Amniotic stem cell (primary cell): Measurements from ENCODE around the gene TTLL10.
"Not testable (repeated sequence)": the region's sequence is repeated elsewhere in the genome, so short reads cannot be mapped to it uniquely, and the experiment has no call there.

Source experiments
- DNase-seq: peaks from one replicate; lab custom pipeline; 2025; lab: John Stamatoyannopoulos, UW

Gene TTLL10

GRCh38 chr1:1171546-1172340, 1.9 kb upstream of the TTLL10 start:
- DNase-seq = no peak

- no peak for DNase-seq
Measured at GRCh38 chr1:1173061-1173792, 453 bp upstream of the TTLL10 start.

GRCh38 chr1:1175221-1176062, 1.8 kb downstream of the TTLL10 start:
- no peak for DNase-seq

DNA sequence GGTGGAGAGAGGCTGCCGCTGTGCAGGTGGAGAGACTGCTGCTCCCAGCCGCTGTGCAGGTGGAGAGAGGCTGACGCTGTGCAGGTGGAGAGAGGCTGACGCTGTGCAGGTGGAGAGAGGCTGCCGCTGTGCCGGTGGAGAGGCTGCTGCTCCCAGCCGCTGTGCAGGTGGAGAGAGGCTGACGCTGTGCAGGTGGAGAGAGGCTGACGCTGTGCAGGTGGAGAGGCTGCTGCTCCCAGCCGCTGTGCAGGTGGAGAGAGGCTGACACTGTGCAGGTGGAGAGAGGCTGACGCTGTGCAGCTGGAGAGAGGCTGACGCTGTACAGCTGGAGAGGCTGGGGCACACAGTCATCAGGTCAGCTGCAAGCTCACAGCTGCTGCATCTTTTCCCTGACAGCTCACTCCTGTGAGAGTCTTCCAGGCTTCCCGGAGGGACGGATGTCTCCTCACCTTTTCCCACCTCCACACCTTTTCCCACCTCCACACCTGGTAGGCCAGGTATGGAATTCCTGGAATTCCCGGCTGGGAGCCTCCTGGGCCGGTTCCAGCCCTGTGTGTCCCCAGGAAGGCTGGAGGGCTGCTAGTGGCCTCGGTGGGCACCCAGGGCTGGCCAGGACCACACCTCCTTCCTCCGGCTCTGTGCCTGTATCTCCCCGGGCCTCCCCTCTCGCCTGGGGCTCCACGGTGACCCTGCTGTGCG, 2.5 kb downstream of the TTLL10 start:
- not testable (repeated sequence) for DNase-seq

DNA sequence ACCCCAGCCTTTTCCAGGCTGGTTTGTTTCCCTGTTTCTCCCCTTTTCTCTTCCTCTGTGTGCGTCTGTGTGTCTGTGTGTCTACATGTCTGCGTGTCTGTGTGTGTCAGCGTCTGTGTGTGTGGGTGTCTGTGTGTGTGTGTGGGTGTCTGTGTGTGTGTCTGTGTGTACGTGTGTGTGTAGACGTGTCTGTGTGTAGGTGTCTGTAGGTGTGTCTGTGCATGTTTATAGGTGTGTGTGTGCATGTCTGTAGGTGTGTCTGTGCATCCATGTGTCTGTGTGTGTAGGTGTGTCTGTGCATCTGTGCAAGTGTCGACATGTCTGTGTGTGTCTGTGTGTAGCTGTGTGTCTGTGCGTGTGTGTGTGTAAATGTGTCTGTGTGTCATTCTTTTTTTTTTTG, 3.3 kb downstream of the TTLL10 start:
- no peak for DNase-seq

- no peak for DNase-seq
Measured at GRCh38 chr1:1177452-1178206, 3.9 kb downstream of the TTLL10 start.

DNA sequence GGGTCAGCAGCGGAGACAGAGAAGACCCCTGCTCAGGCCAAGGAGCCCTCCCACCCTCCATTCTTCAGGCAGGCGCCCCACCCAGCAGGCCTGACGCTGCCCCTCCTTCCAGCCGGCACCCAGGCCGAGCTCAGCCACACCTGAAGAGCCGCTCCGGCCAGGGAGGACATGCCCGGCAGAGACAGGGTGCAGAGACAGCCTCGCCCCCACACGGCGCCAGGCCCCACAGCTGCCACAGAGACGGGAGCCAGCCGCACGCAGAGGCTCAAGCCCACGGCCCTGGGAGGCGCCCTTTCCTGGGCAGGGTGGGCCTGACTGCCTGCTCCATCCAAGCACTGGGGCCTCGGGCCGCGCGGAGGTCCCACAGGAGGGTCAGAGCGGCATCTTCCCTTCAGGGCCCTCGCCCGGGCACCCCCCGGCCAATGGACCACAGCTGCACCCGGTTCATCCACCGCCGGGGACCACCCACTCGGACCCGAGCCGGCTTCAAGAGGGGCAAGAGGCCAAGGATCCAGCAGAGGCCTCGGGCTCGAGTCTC, 5.2 kb downstream of the TTLL10 start:
- no peak for DNase-seq

- DNase-seq = no peak
Measured at GRCh38 chr1:1179346-1179982, 5.8 kb downstream of the TTLL10 start.

DNA sequence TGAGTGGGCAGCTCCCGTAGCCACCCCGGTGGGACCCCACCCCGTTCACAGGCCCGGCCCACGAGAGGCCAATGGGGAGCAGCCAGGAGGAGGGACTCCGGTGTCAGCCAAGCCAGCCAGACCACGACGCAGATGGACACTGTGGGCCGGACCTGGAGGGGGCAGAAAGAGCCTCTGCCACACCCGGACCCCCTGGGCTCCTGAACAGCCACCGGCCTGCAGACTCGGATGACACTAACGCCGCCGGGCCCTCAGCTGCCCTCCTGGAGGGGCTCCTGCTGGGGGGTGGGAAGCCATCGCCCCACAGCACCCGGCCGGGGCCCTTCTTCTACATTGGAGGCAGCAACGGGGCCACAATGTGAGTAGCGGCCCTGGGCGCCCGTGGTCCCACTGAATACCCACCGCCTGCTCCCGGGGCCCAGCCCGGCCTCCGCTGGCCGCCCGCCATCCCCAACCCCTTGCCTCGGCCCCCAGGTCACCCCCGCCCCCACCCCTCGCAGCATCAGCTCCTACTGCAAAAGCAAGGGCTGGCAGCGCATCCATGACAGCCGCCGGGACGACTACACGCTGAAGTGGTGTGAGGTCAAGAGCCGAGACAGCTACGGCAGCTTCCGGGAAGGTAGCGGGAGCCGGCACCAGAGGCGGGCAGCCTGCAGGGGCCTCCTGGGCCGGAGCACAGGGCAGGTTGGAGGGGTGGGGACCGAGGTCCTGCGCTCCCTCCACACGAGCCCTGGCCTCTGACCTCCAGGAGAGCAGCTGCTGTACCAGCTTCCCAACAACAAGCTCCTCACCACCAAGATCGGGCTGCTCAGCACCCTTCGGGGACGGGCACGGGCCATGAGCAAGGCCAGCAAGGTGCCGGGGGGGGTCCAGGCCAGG, 6.5 kb downstream of the TTLL10 start:
- DNase-seq = no peak

DNA sequence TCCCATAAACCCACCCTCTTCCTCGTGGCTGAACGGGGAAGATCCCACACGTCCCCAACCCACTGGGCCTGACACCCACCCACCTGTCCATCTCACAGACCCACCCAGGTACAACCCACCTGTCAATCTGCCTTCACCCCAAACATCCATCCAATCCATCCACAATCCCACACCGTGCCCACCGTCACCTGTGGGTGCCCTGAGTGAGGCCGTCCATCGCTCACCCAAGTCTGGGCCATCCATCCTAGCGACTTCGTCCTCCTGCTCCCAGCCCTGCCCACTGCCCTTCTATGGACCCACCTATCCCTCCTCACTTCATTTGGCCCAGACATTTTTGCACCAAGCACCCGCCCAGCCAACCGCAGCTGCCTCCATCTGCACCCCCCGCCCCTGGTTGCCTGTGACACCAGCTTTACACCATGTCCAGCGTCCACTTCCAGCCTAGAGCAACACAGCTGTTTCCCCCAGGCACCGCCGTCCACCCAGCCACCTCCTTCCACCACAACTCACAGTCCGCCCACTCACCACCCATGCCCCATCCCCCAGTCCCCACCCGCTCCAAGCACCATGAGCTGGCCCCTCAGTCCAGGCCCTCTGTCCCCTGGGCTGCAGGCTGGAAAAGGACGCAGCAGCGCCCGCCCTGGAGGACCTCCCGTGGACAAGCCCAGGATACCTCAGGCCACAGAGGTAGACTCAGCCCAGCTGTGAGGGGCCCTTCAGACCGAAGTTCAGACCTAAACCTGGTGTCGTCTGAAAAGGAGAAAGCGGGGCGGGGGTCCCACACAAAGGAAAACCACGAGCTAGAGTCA, 7.7 kb downstream of the TTLL10 start:
- no peak for DNase-seq

DNA sequence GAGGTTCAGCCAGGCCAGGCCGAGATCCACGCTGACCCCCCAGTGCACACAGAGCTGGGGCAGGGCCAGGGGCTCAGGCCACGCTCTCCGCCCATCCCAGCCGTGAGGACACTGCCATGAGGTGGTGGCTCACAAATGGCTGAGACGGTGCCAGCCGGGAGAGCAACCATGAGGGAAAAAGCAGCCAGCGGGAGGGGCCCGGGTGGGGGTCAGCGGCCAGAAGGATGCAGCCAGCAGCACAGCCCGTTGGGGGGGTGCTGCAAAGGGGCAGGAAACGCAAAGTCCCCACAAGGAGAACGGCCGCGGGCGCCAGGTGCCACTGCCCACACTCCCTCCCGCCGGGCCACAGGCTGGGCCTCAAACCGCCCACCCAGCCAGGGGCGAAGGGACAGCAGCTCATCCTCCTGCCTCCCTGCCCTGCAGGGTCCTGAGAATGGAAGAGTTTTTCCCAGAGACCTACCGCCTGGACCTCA, 8.3 kb downstream of the TTLL10 start:
- no peak for DNase-seq

GRCh38 chr1:1182491-1183220, 9.0 kb downstream of the TTLL10 start:
- no peak for DNase-seq

DNA sequence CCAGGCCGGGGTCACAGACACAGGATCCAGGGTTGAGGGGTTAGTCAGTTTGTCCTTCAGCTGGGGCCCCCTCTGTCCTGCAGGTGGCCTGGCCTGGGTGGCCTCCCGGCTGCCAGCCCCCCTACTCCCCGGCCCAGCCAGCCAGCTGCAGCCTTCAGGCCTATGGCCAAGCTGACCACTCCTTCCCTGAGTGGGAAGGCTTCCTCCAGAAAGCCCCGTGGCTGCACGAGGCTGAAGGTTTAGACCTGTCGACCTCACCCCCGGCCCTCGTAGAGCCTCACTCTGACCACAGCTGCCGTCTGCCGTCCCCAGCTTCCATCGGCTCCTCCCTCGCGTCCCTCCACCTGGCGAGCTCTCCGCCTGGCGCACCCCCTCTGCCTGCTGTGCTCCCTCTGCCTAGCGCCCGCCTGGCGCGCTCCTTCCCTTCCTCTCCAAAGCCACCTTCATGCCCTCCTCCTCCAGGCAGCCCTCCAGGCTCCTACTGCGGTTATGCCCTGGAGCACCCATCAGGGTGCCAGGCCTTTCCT, 9.6 kb downstream of the TTLL10 start:
- DNase-seq = no peak

DNA sequence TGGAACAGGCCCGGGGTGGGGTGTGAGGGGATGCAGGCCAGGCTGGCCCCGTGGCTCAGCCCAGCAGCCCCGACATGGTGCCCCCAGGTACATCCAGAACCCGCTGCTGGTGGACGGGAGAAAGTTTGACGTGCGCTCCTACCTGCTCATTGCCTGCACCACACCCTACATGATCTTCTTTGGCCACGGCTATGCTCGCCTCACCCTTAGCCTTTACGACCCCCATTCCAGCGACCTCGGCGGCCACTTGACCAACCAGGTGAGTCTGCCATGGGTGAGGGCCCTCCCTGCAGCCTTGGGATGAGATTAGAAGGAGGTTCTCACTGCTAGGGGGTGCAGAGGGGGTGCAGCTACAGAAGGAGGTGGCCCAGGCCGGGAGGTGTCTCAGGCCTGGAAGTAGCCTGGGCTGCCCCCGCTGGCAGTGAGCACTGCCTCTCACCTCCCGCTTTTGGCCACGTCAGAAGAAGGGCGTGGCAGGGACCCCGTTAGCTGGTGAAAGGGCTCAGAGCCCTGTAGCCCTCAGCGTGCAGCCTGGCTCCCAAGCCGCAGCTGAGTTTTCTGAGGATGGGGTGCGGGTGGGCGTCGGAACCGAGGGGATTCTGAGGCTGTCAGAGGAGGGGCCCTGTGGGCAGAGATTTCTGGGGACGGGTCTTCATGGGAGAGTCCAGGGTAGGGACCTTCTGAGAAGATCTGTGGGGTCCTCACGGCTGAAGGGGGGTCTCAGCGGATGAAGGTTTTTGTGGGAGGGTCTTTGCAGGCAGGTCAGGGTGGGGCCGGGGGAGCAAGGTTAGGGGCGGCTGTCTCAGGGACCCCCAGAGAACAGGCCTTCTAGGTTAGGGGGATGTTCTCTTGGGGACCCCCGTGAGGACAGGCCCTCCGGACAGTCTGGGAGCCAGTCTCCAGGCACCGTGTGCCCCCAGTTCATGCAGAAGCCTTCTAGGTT, 10.4 kb downstream of the TTLL10 start:
- no peak for DNase-seq

- DNase-seq = no peak
Measured at GRCh38 chr1:1185101-1185765, 11.6 kb downstream of the TTLL10 start.

- no peak for DNase-seq
Measured at GRCh38 chr1:1187938-1188337, 14.3 kb downstream of the TTLL10 start.
